ENCODE results near the gene ACAD10.
"Not testable (repeated sequence)": the region's sequence is repeated elsewhere in the genome, so short reads cannot be mapped to it uniquely, and the experiment has no call there.

The ACAD10 gene

GRCh38 chr12:111754671-111755070, 68.8 kb downstream of the ACAD10 start:
- no peak for DNase-seq

- DNase-seq, result no peak
These were observed 70.3 kb downstream of the ACAD10 start for GRCh38 chr12:111756196-111756595.

DNA sequence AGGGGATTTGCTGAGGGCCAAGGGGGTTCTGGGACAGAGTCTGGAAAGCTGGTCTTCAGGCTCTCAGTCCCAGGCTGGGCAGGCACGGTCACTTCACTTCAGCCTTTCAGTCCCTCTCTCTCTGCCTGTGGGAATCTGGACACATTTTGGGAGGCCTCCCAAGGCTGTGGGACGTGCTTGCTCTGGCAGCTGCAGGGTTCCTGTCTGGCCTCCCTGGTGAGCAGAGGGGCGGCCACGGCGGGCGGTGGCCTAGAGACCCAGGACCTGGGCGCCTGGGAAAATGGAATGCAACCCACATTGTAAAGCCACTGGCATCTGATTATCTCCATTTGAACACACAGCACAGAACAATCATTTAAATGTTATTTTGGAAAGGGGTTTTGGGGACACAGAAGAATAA, 70.8 kb downstream of the ACAD10 start:
- no peak for DNase-seq

DNA sequence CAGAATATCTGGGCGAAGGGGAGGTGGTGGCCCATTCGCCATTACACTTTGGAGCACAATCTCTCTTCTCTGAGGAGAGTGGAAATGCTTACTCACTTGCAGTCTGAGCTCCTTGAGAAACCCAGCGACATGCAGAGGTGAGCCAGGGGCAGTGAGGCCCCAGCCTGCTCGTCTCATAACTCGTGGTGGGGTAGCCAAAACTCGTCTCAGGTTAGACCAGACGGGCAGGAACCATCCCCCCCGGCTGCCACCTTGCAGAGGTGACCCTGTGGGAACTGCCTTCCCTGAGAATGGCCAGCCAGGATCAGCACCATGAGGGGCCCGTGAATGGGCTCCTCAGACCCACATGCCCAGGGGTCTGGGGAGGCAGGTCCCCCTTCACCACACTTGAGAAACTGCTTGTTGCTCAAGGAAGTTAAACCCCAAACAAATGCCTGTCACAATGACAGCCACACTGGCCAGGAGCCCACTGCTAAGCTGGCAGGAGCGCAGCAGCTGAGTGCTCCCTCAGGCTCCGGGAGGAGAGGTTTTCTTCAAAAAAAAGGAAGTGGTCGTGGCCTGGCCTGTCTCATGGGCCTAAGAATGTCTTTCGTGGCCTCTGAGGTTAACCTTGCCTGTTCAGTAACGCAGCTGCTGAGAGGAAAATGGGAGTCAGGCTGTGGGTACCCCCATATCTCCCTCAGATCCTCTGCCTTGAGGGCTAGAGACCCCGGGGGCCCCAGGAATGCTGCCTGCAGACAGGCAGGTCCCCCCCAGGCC, 71.7 kb downstream of the ACAD10 start:
- DNase-seq, result no peak

- no peak for DNase-seq
These were observed 72.3 kb downstream of the ACAD10 start for GRCh38 chr12:111758120-111758561.

DNA sequence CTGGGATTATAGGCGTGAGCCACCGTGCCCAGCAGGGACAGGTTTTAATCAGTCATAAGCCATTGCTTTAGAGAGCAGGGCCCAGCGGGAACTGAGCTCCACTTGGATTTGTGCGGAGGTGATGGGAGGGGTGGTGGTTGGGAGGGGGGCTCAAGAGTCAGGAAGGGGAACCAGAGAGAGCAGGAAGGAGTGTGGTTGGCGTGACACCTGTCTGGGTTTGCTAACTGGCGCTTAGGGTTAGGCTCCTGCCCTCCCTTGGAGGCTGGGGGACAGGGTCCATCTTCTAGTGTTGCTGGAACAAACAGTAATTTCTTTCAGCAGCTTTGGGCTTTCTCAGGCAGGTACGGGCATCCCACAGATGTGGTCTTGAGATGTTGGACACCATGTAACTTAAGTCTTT, 73.4 kb downstream of the ACAD10 start:
- no peak for DNase-seq

- DNase-seq, result no peak
These were observed 74.1 kb downstream of the ACAD10 start for GRCh38 chr12:111759991-111760390.

- DNase-seq, result no peak
These were observed 75.2 kb downstream of the ACAD10 start for GRCh38 chr12:111761099-111761498.

GRCh38 chr12:111761706-111762105, 75.9 kb downstream of the ACAD10 start:
- DNase-seq, result no peak

- DNase-seq, result not testable (repeated sequence)
These were observed 77.7 kb downstream of the ACAD10 start for GRCh38 chr12:111763552-111763951.

DNA sequence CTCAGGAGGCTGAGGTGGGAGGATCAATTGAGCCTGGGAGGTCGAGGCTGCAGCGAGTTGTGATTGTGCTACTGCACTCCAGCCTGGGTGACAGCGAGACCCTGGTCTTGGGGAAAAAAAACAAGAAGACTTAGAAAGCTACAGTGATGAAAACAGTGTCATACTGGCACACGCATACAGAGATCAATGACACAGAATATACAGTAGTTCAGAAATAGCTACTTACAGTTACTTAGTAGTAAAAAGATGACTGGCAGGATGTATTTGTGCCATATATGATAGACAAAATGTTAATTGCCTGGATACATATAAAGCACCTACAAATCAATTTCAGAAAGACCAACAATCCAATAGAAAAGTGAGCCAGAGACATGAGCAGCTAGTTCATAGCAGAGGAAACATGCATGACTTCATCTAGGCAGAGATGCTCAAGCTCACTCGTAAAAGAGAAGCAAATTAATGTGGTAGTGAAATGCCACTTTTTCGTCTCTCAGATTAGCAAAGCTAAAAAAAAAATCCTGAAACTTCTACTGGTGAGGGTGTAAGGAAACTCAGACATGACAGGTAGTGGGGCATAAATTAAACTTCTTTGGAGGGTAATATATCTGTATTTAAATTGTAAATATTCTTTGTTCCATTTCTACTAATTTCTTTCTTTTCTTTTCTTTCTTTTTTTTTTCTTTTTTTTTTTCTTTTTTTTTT, 78.4 kb downstream of the ACAD10 start:
- DNase-seq, result no peak

DNA sequence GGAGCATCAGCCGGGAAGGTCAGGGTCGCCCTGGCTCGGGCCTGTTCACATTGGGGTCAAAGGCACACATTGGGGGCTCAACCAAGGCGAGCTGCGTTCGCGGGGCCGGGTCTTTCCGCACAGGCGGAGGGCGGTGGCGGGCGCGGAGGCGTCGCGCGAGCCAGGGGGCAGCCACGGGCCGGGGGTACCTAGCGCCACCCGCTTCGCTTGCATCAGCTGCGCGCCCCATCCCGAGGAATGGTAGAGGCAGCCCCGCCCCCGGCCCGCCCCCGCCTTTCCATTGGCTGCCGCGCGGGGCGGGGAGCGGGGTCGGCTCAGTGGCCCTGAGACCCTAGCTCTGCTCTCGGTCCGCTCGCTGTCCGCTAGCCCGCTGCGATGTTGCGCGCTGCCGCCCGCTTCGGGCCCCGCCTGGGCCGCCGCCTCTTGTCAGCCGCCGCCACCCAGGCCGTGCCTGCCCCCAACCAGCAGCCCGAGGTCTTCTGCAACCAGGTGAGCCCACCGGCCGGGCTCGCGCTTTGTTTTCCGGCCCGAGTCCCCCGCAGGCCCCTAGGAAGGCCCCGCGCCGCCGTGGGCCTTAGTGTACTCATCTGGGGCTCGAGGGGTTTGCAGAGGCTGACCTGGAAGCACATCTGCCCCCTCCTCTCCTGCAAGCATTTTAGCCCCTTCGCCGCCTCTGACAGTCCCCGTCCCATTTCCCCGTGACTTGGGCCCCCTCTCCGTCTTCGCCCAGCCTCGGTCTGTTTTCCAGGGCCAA, 80.9 kb downstream of the ACAD10 start, which contains the start of gene ALDH2:
TSS of gene ALDH2 (plus strand) at position 326 of the 754 bp plus-strand sequence. CDS start at position 376, 50 bp downstream.
- peak; percentile 89 for DNase-seq

GRCh38 chr12:111767362-111768158, 81.7 kb downstream of the ACAD10 start:
- no peak for DNase-seq

GRCh38 chr12:111768159-111768895, 82.5 kb downstream of the ACAD10 start:
- DNase-seq, result no peak

DNA sequence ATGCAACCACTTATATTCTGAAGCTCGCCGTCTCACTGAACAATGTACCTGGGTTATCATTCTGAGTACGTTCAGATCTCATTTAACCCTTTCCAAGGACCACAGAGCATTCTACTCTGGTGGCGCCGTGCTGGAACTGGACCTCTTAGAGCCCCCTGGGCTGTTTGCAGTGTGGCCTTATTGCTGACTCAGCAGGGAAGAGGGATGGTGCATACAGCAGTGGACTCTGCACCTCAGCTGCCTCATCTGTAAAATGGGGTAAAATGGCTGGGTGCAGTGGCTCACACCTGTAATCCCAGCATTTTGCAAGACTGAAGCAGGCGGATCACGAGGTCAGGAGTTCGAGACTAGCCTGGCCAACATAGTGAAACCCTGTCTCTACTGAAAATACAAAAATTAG, 83.7 kb downstream of the ACAD10 start:
- DNase-seq, result no peak

GRCh38 chr12:111773801-111774551, 88.1 kb downstream of the ACAD10 start:
- DNase-seq, result no peak

DNA sequence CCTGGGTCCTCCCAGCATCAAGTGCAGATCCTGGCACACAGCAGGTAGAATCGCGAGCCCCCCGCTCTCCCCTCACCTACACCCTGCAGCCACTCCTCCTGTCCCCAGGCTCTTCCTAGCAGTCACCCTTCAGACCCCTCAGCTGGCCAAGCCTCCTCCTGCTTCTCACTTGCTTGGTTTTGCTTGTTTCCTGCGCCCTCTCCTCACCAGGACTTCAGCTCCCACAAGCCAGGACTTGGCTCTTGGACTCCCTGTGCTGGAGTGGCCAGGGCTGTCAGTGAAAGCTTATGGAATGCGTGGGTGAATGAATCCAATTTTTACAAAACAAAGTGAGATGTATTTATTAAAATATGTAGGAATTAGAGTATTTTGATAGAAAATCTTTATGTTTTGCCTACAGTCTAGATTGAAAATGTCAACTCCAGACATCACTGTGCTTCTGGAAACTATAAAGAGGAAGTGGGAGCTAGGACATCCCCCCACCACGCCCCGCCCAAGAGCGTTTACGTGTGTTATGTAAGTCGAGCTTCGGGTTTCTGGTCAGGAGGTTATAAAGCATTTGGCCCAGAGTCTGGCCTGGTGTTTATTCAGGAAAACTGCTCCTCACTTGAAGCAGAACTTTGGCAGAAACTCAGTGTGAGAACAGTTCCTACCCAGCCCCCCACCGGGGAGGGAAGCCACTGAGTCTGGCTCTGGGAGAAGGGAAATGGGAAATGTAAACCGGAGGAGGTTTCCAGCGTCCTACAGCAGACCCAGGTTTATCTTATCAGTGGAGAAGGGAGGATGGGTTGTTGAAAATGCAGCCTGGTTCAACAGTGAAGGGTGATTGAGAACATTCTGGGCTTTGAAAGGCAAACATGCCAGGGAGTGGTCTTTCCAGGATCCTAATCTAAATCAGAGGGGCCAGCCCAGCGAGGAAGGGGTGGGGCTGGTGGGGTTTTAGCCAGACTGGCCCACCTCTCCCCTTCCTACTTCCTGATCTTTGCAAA, 89.6 kb downstream of the ACAD10 start:
- no peak for DNase-seq

GRCh38 chr12:111776836-111777344, 91.0 kb downstream of the ACAD10 start:
- no peak for DNase-seq

DNA sequence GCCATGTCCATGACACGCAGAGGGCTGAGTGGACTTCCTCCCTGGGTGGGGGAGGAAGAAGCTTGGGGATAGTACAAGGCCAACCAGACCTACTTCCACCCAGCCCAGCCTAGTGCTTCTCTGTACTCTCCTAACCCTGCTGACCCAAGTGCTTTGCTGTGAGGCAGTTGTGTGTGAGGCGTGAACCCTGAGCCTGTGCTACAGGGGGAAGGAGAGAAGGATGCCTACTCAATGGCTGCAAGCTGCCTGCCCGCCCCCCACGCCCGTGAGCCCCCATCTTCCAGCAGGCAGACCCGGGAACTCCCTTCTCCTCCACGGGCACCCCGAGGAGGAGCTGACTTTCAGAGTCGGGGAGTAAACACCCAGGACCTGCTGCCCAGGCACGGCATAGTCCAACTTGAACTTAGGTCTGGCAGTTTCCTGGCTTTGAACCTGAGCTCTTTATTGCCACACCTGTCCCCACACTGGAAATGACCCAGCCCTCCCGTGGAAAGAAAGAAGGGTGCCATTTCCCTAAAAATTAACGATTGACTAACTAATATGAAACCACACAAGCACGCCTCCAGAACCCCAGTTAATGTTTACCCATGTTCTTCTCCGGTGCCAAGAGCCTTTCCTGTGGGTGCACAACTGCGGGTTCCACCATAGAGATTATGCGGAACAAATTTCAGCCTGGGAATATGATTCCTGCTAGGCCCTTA, 91.6 kb downstream of the ACAD10 start:
- DNase-seq, result no peak

Measured in 8988T (cell line).